AML-193 (cell line): ENCODE measurements around the gene F2.

Experiments used
- DNase-seq, 2 experiments: peaks; one replicate each; lab custom pipeline; 2025; lab: John Stamatoyannopoulos, UW

F2 gene

DNA sequence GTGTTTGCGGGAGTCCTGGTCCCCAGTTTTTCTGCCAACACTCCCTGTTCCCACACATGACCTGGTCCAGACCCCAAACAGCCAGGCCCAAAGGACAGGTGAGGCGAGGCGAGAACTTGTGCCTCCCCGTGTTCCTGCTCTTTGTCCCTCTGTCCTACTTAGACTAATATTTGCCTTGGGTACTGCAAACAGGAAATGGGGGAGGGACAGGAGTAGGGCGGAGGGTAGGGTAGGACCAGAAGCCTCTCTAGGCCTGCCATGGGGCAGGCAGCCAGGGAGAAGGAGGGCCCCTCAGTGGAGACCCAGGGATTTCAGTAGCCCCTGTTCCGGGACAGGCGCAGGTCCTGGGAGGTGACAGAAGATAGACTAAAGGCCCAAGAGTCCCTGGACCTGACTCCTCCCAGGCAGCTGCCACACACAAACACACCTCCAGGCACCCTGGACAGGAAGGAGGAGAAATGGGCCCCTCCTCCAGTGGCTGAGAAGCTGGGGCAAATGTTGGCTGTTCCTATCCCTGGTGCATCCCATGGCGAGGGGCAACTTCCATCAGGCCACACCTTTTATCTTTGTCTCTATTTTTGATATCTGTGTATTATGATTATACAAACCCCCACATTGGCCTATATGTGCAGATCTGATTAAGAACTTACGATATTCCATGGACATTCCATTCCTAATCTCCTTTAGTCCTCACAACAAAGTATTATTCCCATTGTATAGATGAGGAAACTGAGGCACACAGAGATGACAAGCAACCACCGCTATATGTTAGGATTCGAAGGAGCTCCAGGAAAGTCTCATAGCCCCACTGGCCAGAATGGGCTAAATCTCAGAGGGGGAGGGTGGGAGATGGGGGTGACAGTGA, 626 bp upstream of the F2 start:
- DNase-seq: no peak

- no peak for DNase-seq
Observed at GRCh38 chr11:46719543-46720218, 668 bp downstream of the F2 start.

DNA sequence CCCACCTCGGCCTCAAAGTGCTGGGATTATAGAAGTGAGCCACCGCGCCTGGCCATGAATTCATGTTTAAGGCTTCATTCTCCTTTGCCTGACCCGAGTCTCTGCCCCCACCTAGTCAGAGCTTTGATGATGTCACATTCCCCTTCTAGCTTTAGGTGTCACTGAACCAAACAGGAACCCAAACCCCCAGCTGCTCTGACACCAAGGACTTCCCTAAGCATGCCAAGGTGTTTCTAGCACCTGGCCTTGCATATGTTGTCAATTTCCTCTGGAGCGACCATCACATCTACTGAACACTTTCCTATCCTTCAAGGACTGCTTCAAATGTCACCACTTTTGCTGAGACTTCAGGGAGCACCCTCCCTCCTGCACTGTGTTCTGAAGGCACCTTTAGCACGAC, 2.3 kb downstream of the F2 start:
- DNase-seq: no peak

DNA sequence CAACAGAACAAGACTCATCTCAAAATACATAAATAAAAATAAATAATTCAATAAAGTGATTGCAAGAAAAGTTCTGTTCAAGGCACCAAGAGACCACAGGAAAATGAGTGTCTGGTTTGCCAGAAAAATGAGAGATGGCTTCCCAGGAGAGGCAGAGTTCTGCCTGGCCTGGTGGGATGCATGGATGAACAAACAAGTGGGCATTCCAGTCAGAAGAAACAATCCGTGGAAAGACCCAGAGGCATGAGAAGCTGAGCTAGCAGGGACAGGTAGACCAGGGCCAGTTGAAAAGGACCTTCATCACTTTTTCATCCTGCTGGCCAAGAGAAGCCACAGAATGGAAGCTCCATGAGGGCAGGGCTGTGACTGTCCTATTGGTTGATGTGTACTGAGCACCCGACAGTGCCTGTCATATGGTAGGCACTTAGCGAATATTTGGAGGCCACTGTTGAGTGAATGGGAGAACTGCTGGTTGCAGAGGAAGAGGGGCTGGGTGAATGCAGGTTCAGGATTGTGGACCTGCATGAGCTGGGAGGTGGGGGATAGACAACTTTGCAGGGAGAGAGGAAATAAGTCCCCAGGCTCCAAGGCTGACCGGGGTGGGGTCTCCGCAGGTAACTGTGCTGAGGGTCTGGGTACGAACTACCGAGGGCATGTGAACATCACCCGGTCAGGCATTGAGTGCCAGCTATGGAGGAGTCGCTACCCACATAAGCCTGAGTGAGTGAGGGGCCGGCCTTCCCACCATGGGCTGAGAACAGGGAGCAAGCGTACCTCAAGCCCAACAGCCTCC, 3.7 kb downstream of the F2 start:
- no peak for DNase-seq

DNA sequence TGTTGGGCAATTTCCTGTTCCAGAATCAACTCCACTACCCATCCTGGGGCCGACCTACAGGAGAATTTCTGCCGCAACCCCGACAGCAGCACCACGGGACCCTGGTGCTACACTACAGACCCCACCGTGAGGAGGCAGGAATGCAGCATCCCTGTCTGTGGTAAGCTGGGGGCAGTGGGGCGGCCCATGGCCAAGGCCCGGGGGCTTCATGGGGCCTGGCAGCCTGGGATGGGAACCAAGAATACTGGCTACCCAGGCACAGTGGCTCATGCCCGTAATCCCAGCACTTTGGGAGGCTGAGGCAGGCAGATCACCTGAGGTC, 4.3 kb downstream of the F2 start:
- no peak for DNase-seq

DNA sequence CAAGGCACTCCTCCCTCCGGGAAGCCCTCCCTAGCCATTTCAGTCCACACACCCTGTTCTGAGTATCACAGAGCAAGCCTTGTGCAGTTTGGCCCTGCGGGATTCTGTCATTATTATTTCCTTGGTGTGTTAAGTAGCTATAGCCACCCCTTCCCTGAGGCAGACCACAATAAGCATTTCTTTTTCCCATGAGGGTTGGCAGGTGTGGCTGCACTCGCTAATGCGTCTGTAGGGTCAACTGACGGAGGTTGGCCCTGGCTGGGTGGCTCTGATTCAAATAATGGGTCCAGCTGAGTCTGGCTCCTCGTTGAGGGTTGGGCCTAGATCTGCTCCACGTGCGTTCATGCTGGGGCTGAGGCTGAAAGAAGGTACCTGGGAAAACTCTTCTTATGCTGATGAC, 5.1 kb downstream of the F2 start:
- no peak for DNase-seq

DNA sequence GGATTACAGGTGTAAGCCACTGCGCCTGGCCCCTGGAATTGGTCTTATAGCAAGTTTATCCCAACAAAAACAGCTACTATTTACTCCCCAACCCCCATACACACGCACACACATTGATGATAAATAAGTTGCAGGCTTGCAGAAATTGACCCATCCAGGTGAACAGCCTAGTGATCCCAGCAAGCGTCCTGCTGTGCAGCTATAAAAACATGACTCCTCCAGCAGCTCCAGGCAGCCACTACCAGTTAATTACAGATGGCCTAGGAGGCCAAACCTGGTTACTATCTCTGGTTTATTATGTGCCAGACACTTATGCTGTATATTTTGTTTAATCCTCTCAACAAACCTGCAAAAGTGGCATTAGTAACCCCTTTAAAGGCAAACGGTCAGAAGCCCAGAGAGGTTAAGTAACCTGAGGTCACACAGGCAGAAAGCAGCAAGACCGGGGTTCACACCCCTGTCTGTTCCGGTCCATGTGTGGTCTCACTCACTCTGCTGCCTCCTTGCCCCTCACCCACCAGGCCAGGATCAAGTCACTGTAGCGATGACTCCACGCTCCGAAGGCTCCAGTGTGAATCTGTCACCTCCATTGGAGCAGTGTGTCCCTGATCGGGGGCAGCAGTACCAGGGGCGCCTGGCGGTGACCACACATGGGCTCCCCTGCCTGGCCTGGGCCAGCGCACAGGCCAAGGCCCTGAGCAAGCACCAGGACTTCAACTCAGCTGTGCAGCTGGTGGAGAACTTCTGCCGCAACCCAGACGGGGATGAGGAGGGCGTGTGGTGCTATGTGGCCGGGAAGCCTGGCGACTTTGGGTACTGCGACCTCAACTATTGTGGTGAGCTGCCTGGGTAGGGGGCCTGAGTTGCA, 6.6 kb downstream of the F2 start:
- no peak for DNase-seq

- no peak for DNase-seq
Observed at GRCh38 chr11:46726206-46726862, 7.3 kb downstream of the F2 start.

GRCh38 chr11:46727952-46728658, 9.1 kb downstream of the F2 start:
- no peak for DNase-seq

DNA sequence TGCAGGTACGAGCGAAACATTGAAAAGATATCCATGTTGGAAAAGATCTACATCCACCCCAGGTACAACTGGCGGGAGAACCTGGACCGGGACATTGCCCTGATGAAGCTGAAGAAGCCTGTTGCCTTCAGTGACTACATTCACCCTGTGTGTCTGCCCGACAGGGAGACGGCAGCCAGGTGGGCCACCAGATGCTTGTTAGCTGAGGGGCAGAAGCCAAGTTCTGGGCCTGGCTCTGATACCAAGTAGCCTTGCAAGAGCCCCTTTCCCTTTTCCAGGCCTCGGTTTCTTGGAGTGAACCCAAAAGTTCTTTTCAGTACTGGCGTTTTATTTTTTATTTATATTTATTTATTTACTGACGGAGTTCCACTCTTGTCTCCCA, 9.6 kb downstream of the F2 start:
- DNase-seq: no peak

GRCh38 chr11:46729110-46730027, 10.4 kb downstream of the F2 start:
- DNase-seq: no peak

DNA sequence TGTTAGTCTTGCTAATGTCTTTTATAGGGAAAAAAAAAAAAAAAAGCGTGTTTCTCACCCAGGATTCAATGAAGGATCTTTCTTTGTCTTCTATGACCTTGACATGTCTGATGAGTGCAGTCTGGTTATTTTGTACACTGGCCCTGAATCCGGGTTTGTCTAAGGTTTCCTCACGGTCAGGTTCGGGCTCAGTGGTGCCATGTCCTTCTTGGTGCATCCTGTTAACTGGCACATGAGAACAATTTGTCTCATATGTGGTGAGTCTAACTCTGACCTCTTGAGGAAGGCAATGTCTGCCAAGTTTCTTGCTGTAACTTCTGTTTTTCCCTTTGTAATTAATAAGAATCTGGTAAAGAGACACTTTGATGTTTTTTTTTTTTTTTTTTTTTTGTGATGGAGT, 12.5 kb downstream of the F2 start:
- DNase-seq: no peak

DNA sequence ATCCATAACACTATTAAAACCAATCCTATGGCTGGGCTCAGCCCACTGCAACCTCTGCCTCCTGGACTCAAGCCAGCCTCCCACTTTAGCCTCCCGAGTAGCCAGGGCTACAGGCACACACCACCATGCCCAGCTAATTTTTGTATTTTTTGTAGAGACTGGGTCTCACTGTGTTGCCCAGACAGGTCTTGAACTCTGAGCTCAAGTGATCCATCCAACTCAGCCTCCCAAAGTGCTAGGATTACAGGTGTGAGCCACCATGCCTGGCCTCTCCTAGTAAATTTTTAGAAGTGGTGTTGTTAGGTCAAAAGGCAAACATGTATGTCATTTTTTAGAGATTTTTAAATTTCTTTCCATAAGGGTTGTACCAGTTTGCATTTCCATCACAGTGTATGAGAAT, 14.2 kb downstream of the F2 start:
- DNase-seq: no peak

GRCh38 chr11:46736146-46736545, 17.1 kb downstream of the F2 start:
- no peak for DNase-seq

DNA sequence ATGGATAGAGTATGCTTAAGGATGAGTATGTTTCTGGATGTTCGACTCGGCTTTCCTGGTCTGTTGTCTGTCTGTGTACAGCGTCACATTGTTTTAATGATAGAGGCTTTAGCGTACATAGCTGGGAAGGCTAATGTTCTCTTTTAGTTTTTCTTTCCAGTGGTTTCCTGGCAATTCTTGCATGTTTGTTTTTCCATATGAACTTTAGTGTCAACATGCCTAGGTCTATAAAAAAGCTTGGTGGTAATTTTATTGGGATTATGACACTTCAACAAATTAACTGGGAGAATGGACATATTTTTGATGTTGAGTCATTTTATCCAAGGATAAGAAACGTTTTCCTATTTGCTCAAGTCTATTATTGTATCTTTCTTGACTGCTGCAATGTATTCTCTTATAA, 17.6 kb downstream of the F2 start:
- DNase-seq: no peak

GRCh38 chr11:46737699-46738098, 18.7 kb downstream of the F2 start:
- DNase-seq: no peak

DNA sequence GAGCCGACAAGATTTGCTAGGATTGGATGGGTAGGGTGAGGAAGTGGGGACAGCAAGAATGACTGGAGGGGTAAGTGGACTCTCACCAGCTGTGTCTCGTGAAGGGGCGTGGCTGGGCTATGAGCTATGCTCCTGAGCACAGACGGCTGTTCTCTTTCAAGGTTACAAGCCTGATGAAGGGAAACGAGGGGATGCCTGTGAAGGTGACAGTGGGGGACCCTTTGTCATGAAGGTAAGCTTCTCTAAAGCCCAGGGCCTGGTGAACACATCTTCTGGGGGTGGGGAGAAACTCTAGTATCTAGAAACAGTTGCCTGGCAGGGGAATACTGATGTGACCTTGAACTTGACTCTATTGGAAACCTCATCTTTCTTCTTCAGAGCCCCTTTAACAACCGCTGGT, 19.9 kb downstream of the F2 start:
- no peak for DNase-seq

DNA sequence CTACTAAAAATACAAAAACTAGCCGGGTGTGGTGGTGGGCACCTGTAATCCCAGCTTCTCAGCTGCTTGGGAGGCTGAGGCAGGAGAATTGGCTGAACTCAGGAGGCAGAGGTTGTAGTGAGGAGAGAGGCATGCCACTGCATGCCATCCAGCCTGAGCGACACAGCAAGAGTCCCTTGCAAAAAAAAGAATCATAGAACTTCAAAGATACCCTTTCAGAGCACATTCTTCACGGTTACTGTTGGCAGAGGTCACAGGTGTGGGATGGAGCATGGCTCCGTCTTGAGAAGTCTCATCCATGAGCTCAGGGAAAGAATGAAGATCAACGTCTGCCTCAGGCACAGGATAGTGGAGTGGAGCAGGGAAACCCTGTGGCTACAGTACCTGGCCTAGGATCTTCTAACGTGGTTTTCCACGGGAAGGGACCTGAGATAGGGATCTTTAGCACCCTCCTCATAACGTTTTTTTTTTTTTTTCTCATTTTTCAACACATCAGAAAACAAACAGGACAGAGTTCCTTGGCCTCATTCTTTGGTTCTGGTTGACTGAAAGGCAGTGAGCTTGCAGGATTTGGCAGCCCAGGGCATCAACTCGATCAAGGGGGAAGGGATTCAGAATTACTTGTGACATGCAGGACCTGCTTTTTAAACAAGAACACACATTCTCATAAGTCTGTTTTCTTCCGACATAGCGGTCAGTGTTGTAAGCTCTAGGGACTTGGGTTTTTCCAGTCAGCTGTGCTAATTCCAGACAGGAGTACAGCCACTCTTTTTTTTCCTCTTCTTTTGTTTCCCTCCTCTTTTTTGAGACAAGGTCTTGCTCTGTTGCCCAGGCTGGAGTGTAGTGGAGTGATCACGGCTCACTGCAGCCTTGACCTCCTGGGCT, 22.8 kb downstream of the F2 start:
- DNase-seq: no peak

DNA sequence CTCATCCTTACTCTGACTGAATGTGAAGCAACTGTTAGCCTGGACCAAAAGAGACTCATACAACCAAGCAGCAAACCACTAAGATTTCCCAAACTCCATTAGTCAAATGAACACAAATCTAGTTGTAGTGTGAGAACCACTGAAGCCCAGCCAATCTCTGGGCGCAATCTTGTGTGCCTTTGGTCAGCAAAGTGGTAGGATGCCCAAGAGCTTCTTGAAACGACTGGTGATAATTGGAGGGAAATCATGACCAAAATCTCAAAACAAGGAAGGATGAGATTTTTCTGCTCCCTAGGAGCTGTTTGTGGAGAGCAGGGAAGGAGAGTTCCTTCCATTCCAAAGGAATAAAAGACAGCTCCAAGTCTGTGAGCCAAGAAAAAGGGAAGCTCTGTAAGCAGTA, 24.0 kb downstream of the F2 start:
- no peak for DNase-seq
